ENCODE data around the gene KRTAP4-7. TPM values are rescaled to one million over a fixed set of nuclear protein-coding genes. Genes with fewer than 3 reads are reported as not detected.
"Not testable (repeated sequence)": the region's sequence is repeated elsewhere in the genome, so short reads cannot be mapped to it uniquely, and the experiment has no call there.

Gene KRTAP4-7
- total RNA-seq: not detected

DNA sequence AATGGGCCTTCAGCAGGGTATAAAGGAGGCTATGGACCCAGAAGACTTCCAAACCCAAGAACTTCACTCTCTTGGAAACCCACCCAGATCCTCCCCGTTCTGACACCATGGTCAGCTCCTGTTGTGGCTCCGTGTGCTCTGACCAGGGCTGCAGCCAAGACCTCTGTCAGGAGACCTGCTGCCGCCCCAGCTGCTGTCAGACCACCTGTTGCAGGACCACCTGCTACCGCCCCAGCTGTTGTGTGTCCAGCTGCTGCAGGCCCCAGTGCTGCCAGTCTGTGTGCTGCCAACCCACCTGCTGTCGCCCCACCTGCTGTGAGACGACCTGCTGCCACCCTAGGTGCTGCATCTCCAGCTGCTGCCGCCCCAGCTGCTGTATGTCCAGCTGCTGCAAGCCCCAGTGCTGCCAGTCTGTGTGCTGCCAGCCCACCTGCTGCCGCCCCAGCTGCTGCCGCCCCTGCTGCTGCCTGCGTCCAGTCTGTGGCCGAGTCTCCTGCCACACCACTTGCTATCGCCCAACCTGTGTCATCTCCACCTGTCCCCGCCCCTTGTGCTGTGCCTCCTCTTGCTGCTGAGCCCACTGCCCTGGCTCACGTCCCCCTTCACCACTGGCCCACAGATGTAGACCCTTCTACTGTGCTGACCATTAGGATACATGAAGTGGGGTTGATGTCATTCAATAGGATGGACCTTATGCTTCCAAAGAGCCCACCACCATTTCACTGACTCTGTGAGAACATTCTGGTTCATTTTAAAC is at the start of gene KRTAP4-7:
Gene KRTAP4-7, plus strand, starts transcription at position 51 of the 757 bp plus-strand sequence. Its CDS starts 57 bp downstream, at position 108.
- H3K4me1 ChIP-seq, H3K27ac ChIP-seq, H3K4me3 ChIP-seq, H3K27me3 ChIP-seq, H3K9me3 ChIP-seq, H3K36me3 ChIP-seq, ATAC-seq: not testable (repeated sequence)
- WGBS, 2 donors (ENCODE audit: low coverage in 1 of 2): 63% methylated on average over 2 of the region's 14 CpGs; no CpG with 5 or more reads in 1 of the 2 donors

DNA sequence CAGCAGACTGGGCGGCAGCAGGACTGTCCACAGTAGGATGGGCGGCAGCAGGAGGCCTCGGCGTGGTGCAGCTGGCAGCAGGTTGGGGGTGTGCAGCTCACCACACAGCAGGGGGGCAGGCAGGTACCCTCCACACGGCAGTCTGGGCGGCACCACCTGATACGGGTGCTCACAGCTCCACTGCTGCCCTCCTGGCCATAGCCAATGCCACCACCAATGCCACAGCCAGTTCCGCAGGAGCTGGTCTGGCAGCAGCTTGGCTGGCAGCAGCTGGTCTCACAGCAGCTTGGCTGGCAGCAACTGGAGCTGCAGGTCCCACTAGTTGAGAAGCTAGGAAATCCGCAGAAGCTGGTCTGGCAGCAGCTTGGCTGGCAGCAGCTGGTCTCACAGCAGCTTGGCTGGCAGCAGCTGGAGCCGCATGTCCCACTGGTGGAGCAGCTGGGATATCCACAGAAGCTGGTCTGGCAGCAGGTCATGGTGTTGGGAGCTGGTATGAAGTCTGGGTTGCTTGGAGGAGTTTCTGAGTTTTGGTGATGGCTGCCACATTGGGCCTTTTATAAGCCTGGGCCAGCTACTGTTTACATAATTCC is 49.5 kb upstream of the KRTAP4-7 start, which contains the start of gene KRTAP1-3:
Gene KRTAP1-3, minus strand, starts transcription at position 529 of the 590 bp plus-strand sequence. Its CDS starts 53 bp downstream, at position 476.
- H3K27ac ChIP-seq, H3K4me3 ChIP-seq, H3K27me3 ChIP-seq, ATAC-seq, H3K4me1 ChIP-seq, H3K9me3 ChIP-seq, H3K36me3 ChIP-seq: not testable (repeated sequence)
- 88 to 90% methylated on average over 4 to 5 of the region's 10 CpGs for WGBS, 2 donors (ENCODE audit: low coverage in 1 of 2)

DNA sequence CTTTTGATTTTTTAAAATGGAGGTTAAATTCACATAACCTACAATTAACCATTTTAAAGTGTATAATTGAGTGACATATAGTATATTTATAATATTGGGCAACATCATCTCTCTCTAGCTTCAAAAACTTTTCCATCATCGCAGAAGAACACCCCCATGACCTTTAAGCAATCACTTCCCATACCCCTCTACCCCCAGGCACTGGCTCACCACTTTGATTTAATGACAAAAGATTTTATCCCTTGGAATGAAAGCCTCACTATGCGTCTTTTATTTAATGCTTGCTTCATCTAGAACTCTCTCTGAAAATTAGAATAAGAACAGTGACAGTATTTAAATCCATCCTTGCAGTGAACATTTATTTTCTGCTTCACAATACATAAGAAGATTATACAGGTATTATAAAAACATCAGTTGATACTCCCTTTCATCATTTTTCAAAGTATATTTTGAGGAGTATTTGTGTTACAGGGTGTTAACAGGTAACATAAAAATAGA is 46.0 kb upstream of the KRTAP4-7 start:
- peaks cover 0 to 4% (median 0%) of the 10 kb centered on the region in 3 donors for H3K9me3 ChIP-seq
- no peaks in the 10 kb centered on the region for H3K36me3 ChIP-seq
- ATAC-seq: no peak
- TF ChIP-seq EP300 (IDR thresholded peaks at IDR 0.05) (no peak), POLR2AphosphoS5 (IDR thresholded peaks at IDR 0.05) (no peak), POLR2A (IDR thresholded peaks at IDR 0.05) (no peak)
- H3K27me3 ChIP-seq: no peaks in the 10 kb centered on the region
- H3K27ac ChIP-seq: no peak overlapping the region
- H3K4me1 ChIP-seq: no peaks in the 10 kb centered on the region
- H3K4me3 ChIP-seq: no peak overlapping the region
- WGBS, 2 donors (ENCODE audit: low coverage in 1 of 2): 58 to 59% methylated on average over 2 of the region's 2 CpGs

DNA sequence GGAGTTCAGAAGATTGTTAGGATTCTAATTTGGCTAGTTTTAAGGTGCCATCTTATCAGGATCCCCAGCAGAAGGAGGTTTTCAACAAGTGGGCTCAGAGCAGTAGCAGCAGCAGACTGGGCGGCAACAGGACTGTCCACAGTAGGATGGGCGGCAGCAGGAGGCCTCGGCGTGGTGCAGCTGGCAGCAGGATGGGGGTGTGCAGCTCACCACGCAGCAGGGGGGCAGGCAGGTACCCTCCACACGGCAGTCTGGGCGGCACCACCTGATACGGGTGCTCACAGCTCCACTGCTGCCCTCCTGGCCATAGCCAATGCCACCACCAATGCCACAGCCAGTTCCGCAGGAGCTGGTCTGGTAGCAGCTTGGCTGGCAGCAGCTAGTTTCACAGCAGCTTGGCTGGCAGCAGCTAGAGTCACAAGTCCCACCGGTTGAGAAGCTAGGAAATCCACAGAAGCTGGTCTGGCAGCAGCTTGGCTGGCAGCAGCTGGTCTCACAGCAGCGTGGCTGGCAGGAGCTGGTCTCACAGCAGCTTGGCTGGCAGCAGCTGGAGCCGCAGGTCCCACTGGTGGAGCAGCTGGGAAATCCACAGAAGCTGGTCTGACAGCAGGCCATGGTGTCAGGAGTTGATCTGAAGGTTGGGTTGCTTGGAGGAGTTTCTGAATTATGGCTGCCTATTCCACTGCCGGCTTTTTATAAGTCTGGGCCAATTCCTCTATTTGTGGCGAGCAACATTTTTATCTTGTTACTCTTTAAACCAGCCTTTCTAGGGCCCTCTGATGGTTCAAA is 43.0 kb upstream of the KRTAP4-7 start, which contains the start of gene KRTAP1-1:
Gene KRTAP1-1, minus strand, starts transcription at position 668 of the 789 bp plus-strand sequence. Its CDS starts 53 bp downstream, at position 615.
- peaks cover 0 to 12% (median 0%) of the 10 kb centered on the region in 3 donors for H3K9me3 ChIP-seq
- H3K4me1 ChIP-seq, H3K36me3 ChIP-seq, H3K27ac ChIP-seq, H3K4me3 ChIP-seq, ATAC-seq, H3K27me3 ChIP-seq: not testable (repeated sequence)
- 45 to 71% methylated on average over 2 of the region's 14 CpGs for WGBS, 2 donors (ENCODE audit: low coverage in 1 of 2)

DNA sequence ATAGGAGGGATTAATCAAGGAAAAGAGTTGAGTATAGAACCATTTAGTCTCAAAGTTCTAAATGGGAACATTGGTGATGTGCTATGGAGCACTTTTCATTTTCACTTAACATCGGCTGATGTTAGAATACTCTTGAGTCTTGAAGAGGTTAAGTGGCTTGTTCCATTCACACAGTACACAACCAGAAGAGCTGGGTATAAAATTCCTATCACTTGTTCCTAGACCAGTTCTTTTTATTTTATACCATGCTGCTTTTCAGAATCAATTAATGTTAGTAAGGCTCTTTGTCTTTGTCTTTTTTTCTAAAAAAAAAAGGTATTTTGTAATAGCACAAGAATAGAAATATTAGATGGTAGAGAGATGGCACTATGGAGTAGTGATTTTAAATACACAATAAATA is 41.0 kb upstream of the KRTAP4-7 start:
- Histone ChIP-seq H3K4me3 (no peak overlapping the region), H3K9me3 (peaks cover 0 to 12% (median 0%) of the 10 kb centered on the region in 3 donors), H3K36me3 (no peaks in the 10 kb centered on the region), H3K27me3 (peaks cover 14% of the 10 kb centered on the region), H3K4me1 (no peaks in the 10 kb centered on the region), H3K27ac (no peak overlapping the region)
- TF ChIP-seq, protein P1, sequence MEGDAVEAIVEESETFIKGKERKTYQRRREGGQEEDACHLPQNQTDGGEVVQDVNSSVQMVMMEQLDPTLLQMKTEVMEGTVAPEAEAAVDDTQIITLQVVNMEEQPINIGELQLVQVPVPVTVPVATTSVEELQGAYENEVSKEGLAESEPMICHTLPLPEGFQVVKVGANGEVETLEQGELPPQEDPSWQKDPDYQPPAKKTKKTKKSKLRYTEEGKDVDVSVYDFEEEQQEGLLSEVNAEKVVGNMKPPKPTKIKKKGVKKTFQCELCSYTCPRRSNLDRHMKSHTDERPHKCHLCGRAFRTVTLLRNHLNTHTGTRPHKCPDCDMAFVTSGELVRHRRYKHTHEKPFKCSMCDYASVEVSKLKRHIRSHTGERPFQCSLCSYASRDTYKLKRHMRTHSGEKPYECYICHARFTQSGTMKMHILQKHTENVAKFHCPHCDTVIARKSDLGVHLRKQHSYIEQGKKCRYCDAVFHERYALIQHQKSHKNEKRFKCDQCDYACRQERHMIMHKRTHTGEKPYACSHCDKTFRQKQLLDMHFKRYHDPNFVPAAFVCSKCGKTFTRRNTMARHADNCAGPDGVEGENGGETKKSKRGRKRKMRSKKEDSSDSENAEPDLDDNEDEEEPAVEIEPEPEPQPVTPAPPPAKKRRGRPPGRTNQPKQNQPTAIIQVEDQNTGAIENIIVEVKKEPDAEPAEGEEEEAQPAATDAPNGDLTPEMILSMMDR (IDR thresholded peaks at IDR 0.05): no peak
- TF ChIP-seq POLR2A (IDR thresholded peaks at IDR 0.05) (no peak), EP300 (IDR thresholded peaks at IDR 0.05) (no peak), POLR2AphosphoS5 (IDR thresholded peaks at IDR 0.05) (no peak)
- ATAC-seq: no peak
- WGBS, 2 donors (ENCODE audit: low coverage in 1 of 2): 92 to 100% methylated on average over 1 of the region's 1 CpG

DNA sequence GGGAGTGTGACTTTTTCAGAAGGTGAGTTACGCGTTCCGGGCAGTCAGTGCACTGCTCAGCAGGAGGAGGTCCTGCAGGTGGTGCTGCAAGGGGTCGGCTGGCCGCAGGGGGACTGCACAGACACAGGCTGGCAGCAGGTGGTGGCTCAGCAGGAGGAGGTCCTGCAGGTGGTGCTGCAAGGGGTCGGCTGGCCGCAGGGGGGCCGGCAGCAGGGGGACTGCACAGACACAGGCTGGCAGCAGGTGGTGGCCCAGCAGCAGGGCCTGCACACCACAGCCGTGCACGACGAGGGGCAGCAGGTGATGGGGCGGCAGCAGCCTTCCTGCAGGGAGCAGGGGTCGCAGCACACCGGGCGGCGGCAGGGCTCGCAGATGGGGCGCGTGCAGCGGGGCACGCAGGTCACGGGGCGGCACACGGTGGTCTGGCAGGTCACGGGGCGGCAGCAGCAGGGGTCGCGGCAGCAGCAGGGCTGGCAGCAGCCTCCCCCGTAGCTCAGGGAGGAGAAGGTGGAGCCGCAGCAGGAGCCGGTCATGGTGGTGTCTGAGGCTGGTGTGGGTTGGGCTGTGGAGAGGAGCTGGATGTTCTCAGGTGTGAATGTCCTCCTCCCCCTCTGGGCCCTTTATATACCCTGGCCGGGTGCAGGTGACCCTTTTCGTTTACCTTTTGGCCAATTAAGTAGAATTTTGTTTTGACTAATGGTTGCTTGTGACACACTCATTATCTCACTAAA is 37.0 kb upstream of the KRTAP4-7 start, which contains the start of gene KRTAP2-1:
Gene KRTAP2-1, minus strand, starts transcription at position 582 of the 731 bp plus-strand sequence. Its CDS starts 49 bp downstream, at position 533.
- not testable (repeated sequence) for H3K27ac ChIP-seq, H3K36me3 ChIP-seq, ATAC-seq, H3K4me1 ChIP-seq, H3K4me3 ChIP-seq
- peaks cover 33% of the 10 kb centered on the region for H3K27me3 ChIP-seq
- H3K9me3 ChIP-seq: peaks cover 0 to 12% (median 0%) of the 10 kb centered on the region in 3 donors
- WGBS, 2 donors (ENCODE audit: low coverage in 1 of 2): 35 to 60% methylated on average over 2 to 4 of the region's 33 CpGs

DNA sequence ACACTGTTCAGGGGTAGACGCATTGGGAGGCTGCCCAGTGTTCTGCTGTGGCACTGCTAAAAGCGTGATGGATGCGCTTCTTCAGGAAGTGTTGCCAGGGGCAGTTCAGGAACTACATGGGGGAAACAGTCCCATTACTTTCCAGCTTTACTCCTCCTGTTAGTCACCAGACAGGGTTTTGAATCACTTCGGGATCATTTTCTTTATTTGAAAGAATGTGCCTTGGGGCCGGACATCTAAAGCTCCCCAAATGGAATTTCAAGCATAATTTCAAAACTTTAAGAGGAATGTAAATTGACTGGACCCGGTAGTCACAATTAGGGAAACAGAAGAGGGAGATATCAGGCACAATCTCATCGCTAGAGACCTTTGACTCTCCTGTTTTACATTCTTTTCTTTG is 35.5 kb upstream of the KRTAP4-7 start:
- 46 to 57% methylated on average over 5 to 7 of the region's 7 CpGs for WGBS, 2 donors (ENCODE audit: low coverage in 1 of 2)
- ATAC-seq: no peak
- Histone ChIP-seq H3K9me3 (peaks cover 0 to 6% (median 0%) of the 10 kb centered on the region in 3 donors), H3K4me3 (no peak overlapping the region), H3K27me3 (peaks cover 33% of the 10 kb centered on the region), H3K36me3 (no peaks in the 10 kb centered on the region), H3K27ac (no peak overlapping the region), H3K4me1 (no peaks in the 10 kb centered on the region)
- TF ChIP-seq POLR2A (IDR thresholded peaks at IDR 0.05) (no peak), EP300 (IDR thresholded peaks at IDR 0.05) (no peak), POLR2AphosphoS5 (IDR thresholded peaks at IDR 0.05) (no peak)
- TF ChIP-seq, protein P1 (IDR thresholded peaks at IDR 0.05): no peak
